Osteocyte (in vitro differentiated cells): ENCODE results near the gene MBD3L2B. TPM values are rescaled to one million over a fixed set of nuclear protein-coding genes. Genes with fewer than 3 reads are reported as not detected.
"Not testable (repeated sequence)": the region's sequence is repeated elsewhere in the genome, so short reads cannot be mapped to it uniquely, and the experiment has no call there.

Source experiments
- DNase-seq: peaks from one replicate; pipeline ENCODE4 v3.0.0; 2021; ENCODE audit warnings: mixed read lengths; ENCODE audit not compliant: unreplicated experiment; ENCODE audit errors: extremely low spot score
- H3K27ac Mint-ChIP-seq: one replicate; pipeline ENCODE4 v1.8.0; 2021; ENCODE audit warnings: mild to moderate bottlenecking, mixed read lengths; ENCODE audit not compliant: unreplicated experiment
- H3K27me3 Mint-ChIP-seq: one replicate; pipeline ENCODE4 v1.8.0; 2021; ENCODE audit warnings: mixed read lengths; ENCODE audit not compliant: unreplicated experiment
- H3K36me3 Mint-ChIP-seq: one replicate; pipeline ENCODE4 v1.8.0; 2021; ENCODE audit warnings: mixed read lengths; ENCODE audit not compliant: unreplicated experiment
- H3K4me1 Mint-ChIP-seq: one replicate; pipeline ENCODE4 v1.8.0; 2021; ENCODE audit warnings: mixed read lengths; ENCODE audit not compliant: unreplicated experiment
- H3K4me3 Mint-ChIP-seq: one replicate; pipeline ENCODE4 v1.8.0; 2021; ENCODE audit warnings: mild to moderate bottlenecking, moderate library complexity, mixed read lengths; ENCODE audit not compliant: unreplicated experiment
- H3K9me3 Mint-ChIP-seq: one replicate; pipeline ENCODE4 v1.8.0; 2021; ENCODE audit warnings: mixed read lengths; ENCODE audit not compliant: unreplicated experiment
- CTCF ChIP-seq: fragments of 200-600 bp; sonication (generic); IDR thresholded peaks from 2 replicates; pipeline ENCODE4 v1.5.0; 2021; ENCODE audit warnings: antibody characterized with exemption, mild to moderate bottlenecking, moderate library complexity
- long read RNA-seq: library from polyadenylated mRNA; unstranded; transcript quantifications from one replicate; pipeline ENCODE4 v2.0.0, GENCODE V29; 2021
- total RNA-seq: library from RNA; stranded (reverse); gene quantifications from 2 replicates; pipeline ENCODE4 v1.2.1, GENCODE V29; 2021

The MBD3L2B gene
- total RNA-seq = not detected in 2 replicates
- long read RNA-seq = 0 reads

DNA sequence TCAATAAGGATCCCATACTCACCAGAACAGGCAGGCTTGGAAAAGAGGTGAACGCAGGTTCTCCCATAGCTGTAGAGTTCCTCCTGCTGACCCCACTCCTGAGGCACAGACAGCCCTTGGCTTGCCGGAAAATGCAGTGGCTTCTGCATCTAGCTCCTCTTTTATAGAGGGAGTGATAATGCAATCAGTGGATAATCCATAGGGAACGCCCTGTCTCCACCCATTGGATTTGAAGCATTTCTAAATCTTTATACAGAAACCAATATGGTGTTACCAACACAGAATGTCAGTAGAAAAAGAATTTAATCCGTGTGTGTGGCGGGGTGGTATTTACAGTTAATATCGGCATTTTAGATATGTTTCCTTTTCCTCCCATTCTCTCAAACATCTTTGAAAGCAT is at the start of gene MBD3L2B:
MBD3L2B (minus strand) TSS at position 101 of the 400 bp plus-strand sequence; CDS start at position 67, 34 bp downstream.
- not testable (repeated sequence) for H3K9me3 Mint-ChIP-seq, H3K27me3 Mint-ChIP-seq, H3K36me3 Mint-ChIP-seq, H3K4me3 Mint-ChIP-seq, DNase-seq, H3K4me1 Mint-ChIP-seq, H3K27ac Mint-ChIP-seq

GRCh38 chr19:7069904-7070226 is 48.6 kb upstream of the MBD3L2B start:
- DNase-seq = no peak
- Mint-ChIP-seq H3K4me3 (peak overlapping the region; percentile 95), H3K27ac (peak overlapping the region; percentile 95), H3K27me3 (no peaks in the 10 kb centered on the region), H3K4me1 (peaks cover 24% of the 10 kb centered on the region), H3K36me3 (peaks cover 29% of the 10 kb centered on the region), H3K9me3 (no peaks in the 10 kb centered on the region)
- no peak for TF ChIP-seq CTCF

DNA sequence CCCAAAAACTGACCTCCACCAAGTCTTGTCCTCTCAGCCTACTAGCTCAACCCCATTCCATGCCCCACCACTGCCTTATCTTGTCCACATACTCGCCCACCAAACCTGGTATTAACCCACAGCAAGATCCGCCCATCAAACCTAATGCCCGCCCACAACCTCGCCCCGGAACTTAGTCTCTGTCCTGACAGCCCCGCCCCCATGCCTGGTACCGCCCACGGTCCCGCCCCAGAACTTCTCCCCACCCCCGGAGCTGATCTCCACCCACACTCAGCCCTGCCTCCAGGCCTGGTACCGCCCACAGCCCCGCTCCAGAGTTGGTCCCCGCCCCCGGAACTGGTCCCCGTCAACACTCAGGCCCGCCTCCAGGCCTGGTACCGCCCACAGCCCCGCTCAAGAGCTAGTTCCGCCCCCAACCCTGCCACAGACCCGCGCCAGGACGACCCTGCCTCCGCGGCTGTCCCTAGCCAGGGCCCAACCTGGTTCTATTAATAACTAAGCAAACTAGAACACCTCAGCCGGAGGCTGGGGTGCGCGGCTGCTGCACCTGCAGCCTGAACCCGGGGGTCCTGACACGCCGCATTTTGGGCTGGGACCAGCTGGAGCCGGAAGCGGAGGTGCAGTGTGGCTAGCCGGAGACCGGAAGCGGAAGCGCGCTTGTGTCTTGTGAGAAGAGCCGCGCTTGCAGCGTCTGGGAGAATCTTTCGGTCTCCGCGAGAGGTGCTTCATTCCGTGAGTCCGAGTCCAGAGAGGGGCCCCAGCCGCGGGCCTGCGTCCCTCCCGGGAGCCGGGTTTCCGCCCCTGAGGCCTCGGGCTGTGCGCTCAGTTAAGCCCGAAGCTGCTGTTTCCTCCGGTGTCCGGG is 48.0 kb upstream of the MBD3L2B start, which contains the start of gene ZNF557:
ZNF557 (plus strand) TSS at position 662 of the 862 bp plus-strand sequence. CDS start 5,372 bp downstream, outside the sequence.
- H3K4me1 Mint-ChIP-seq = peaks cover 24% of the 10 kb centered on the region
- no peak for TF ChIP-seq CTCF
- H3K27ac Mint-ChIP-seq = peak within 1 kb of the TSS; percentile 95
- no peaks in the 10 kb centered on the region for H3K27me3 Mint-ChIP-seq
- H3K4me3 Mint-ChIP-seq = peak within 1 kb of the TSS; percentile 95
- H3K9me3 Mint-ChIP-seq = no peaks in the 10 kb centered on the region
- H3K36me3 Mint-ChIP-seq = peaks cover 27% of the 10 kb centered on the region
- DNase-seq = peak; percentile 99

DNA sequence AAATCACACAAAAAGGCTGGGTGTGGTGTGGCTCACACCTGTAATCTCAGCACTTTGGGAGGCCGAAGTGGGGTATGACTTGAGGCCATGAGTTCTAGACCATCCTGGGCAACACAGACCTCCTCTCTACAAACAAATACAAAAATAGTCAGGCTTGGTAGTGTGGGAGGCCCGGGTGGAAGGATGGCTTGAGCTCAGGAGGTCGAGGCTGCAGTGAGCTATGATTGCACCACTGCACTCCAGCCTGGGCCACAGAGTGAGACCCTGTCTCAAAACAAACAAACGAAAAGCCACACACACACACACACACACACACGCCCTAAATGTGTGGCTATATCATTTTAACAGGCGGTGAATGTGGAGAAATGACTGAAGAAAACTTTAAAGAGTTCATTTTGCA is 47.4 kb upstream of the MBD3L2B start:
- H3K27me3 Mint-ChIP-seq = no peaks in the 10 kb centered on the region
- peak overlapping the region; percentile 95 for H3K4me3 Mint-ChIP-seq
- H3K36me3 Mint-ChIP-seq = peaks cover 21% of the 10 kb centered on the region
- no peak for TF ChIP-seq CTCF
- H3K9me3 Mint-ChIP-seq = no peaks in the 10 kb centered on the region
- peak overlapping the region; percentile 95 for H3K27ac Mint-ChIP-seq
- peaks cover 24% of the 10 kb centered on the region for H3K4me1 Mint-ChIP-seq
- no peak for DNase-seq

DNA sequence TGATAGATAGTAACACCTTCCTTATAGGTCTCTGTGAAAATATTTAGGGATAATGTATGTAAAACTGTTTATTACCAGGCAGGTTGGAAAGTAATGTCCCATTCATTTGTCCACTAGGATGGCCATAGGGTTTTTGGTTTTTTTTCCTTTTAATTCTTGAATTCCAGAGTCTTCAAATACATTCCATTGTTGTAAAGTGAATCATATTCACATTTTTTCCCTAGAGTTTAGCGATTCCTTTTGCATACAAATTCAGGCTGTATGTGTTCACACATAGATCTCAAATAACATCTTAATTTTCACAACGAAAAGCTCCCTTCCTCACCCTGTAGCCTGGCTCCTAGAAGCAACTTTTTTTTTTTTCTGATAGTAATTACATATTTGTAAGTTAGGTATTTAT is 46.5 kb upstream of the MBD3L2B start:
- DNase-seq = no peak
- Mint-ChIP-seq H3K4me3 (no peak overlapping the region), H3K27ac (no peak overlapping the region), H3K36me3 (peaks cover 17% of the 10 kb centered on the region), H3K27me3 (no peaks in the 10 kb centered on the region), H3K9me3 (no peaks in the 10 kb centered on the region), H3K4me1 (peaks cover 24% of the 10 kb centered on the region)
- no peak for TF ChIP-seq CTCF
